ENCODE data around the gene DGCR2.
A peak's percentile ranks its signal among the peaks of the same experiment; 100 is the strongest.

- TF ChIP-seq EZH2 (IDR thresholded peaks at IDR 0.05; ENCODE audit: low read length, missing control alignments) (no peak), CTCF (conservative IDR thresholded peaks at IDR 0.05 in 1 of 2, IDR thresholded peaks at IDR 0.05 in 1 of 2; ENCODE audit: low read depth in 1 of 2, low read length in 2 of 2) (peak in 1 of 2 donors; percentile 23)
These were observed 85.5 kb downstream of the DGCR2 start for GRCh38 chr22:19036523-19037273.
